ENCODE results near the gene CDC7. TPM values are rescaled to one million over a fixed set of nuclear protein-coding genes. Genes with fewer than 3 reads are reported as not detected.
A peak's percentile ranks its signal among the peaks of the same experiment; 100 is the strongest.

Gene CDC7
- total RNA-seq, 2 donors from 2014 or later, result 0.66 to 0.78 TPM

GRCh38 chr1:91553177-91553591, 52.5 kb downstream of the CDC7 start:
- peak in 3 of 4 donors; percentile 16 to 71 (median 68) for DNase-seq
- H3K27ac ChIP-seq, result peak overlapping the region in 1 of 4 donors; percentile 18

GRCh38 chr1:91555074-91555730, 54.6 kb downstream of the CDC7 start:
- TF ChIP-seq CTCF (IDR thresholded peaks at IDR 0.05) (no peak), POLR2A (IDR thresholded peaks at IDR 0.05) (no peak)
- H3K36me3 ChIP-seq (replicated peaks in 1 of 2; ENCODE audit: insufficient read depth in 1 of 2, low read depth in 2 of 2), result no peaks in the 10 kb centered on the region
- no peaks in the 10 kb centered on the region for H3K4me1 ChIP-seq
- intact Hi-C loops (cut with DNase I), result no loop called here
- no peak overlapping the region for H3K27ac ChIP-seq
- H3K27me3 ChIP-seq, result no peaks in the 10 kb centered on the region
- no peak overlapping the region for H3K4me3 ChIP-seq
- ATAC-seq, result no peak
- no peaks in the 10 kb centered on the region for H3K9me3 ChIP-seq
- no peak for DNase-seq
- 63 to 69% methylated on average over 7 of the region's 7 CpGs for WGBS, 2 donors

More at GRCh38 chr1:91553177-91553591, 52.5 kb downstream of the CDC7 start:
- Histone ChIP-seq H3K36me3 (replicated peaks in 1 of 2; ENCODE audit: insufficient read depth in 1 of 2, low read depth in 2 of 2) (no peaks in the 10 kb centered on the region), H3K4me1 (no peaks in the 10 kb centered on the region), H3K27me3 (no peaks in the 10 kb centered on the region), H3K4me3 (no peak overlapping the region), H3K9me3 (no peaks in the 10 kb centered on the region)
- no peak for TF ChIP-seq POLR2A (IDR thresholded peaks at IDR 0.05)
- peak in 1 of 7 experiments; percentile 4 for TF ChIP-seq CTCF (IDR thresholded peaks at IDR 0.05)
- intact Hi-C loops (cut with DNase I), result no loop called here
- WGBS, 2 donors, result 38 to 43% methylated on average over 3 of the region's 3 CpGs
- ATAC-seq, result peak; percentile 82

GRCh38 chr1:91555821-91556531, 55.3 kb downstream of the CDC7 start:
- H3K9me3 ChIP-seq, result no peaks in the 10 kb centered on the region
- H3K4me1 ChIP-seq, result no peaks in the 10 kb centered on the region
- TF ChIP-seq CTCF (IDR thresholded peaks at IDR 0.05) (no peak), POLR2A (IDR thresholded peaks at IDR 0.05) (no peak)
- H3K27me3 ChIP-seq, result no peaks in the 10 kb centered on the region
- no peak overlapping the region for H3K27ac ChIP-seq
- no peak for ATAC-seq
- 60 to 73% methylated on average over 7 of the region's 7 CpGs for WGBS, 2 donors
- intact Hi-C loops (cut with DNase I), result no loop called here
- no peak for DNase-seq
- H3K36me3 ChIP-seq (replicated peaks in 1 of 2; ENCODE audit: insufficient read depth in 1 of 2, low read depth in 2 of 2), result no peaks in the 10 kb centered on the region
- no peak overlapping the region for H3K4me3 ChIP-seq

- 84 to 95% methylated on average over 2 of the region's 2 CpGs for WGBS, 2 donors
- no peaks in the 10 kb centered on the region for H3K27me3 ChIP-seq
- no peaks in the 10 kb centered on the region for H3K4me1 ChIP-seq
- no peak for ATAC-seq
- no peaks in the 10 kb centered on the region for H3K36me3 ChIP-seq (replicated peaks in 1 of 2; ENCODE audit: insufficient read depth in 1 of 2, low read depth in 2 of 2)
- no peak overlapping the region for H3K4me3 ChIP-seq
- TF ChIP-seq CTCF (IDR thresholded peaks at IDR 0.05) (no peak), POLR2A (IDR thresholded peaks at IDR 0.05) (no peak)
- intact Hi-C loops (cut with DNase I), result no loop called here
- no peak overlapping the region for H3K27ac ChIP-seq
- DNase-seq, result no peak
- no peaks in the 10 kb centered on the region for H3K9me3 ChIP-seq
These were observed 55.9 kb downstream of the CDC7 start for GRCh38 chr1:91556556-91556955.
